GM12801 (cell line): Measurements from ENCODE around the gene MRGPRG.

ENCODE experiments used
- CTCF ChIP-seq: IDR thresholded peaks from one replicate; pipeline ENCODE4 v1.5.1; 2011; ENCODE audit warnings: control low read depth; ENCODE audit not compliant: insufficient read length; ENCODE audit errors: extremely low read depth

Gene MRGPRG

GRCh38 chr11:3183523-3183922 is 35.1 kb downstream of the MRGPRG start:
- no peak for TF ChIP-seq CTCF

DNA sequence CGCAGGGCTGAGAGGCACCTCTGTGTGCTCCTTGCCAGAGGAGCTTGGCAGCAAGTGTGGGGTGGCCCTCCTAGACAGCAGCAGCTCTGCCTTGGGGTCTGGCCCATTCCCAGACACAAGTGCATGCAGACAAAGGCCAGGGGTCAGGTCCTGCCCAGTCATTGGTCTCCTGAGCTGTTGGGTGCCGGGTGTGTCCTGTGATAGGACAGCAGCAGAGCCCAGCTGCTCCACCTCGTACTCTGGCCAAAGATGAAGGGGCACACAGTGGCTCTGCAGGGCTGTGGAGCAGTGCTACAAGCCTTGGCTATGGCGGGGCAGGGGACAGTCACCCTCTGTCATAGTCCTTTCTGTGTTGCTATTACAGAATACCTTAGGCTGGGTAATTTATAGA is 36.2 kb downstream of the MRGPRG start:
- TF ChIP-seq CTCF = no peak

GRCh38 chr11:3181725-3182461 is 36.7 kb downstream of the MRGPRG start:
- no peak for TF ChIP-seq CTCF

- no peak for TF ChIP-seq CTCF
Observed at GRCh38 chr11:3180869-3181268, 37.7 kb downstream of the MRGPRG start.

DNA sequence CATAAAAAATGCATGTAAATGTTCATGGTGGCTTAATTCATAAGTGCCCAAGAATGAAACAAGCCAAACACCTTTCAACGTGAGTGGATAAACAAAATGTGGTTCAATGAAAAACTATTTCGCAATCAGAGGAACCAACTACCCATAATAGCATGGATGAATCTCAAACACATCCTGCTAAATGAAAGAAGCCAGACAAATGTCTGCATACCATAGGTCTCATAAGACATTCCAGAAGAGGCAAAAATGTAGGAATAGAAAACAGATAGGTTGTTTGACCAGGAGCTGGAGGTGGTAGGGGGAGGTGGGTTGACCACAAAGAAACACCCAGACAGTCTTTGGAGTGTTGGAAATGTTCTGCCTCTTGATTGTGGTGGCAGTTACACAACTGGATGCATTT is 40.3 kb downstream of the MRGPRG start:
- no peak for TF ChIP-seq CTCF

- no peak for TF ChIP-seq CTCF
Observed at GRCh38 chr11:3177931-3178330, 40.7 kb downstream of the MRGPRG start.

GRCh38 chr11:3176487-3176886 is 42.1 kb downstream of the MRGPRG start:
- no peak for TF ChIP-seq CTCF
